Cardiac fibroblast (primary cell): ENCODE measurements around the gene C15orf39.

Experiments used
- DNase-seq, 2 donors: peaks; one replicate each; pipeline versions ENCODE4 v3.0.0 to v3.0.0-alpha.2; 2010; ENCODE audit warnings: low read depth in 2 of 2
- H3K4me3 ChIP-seq, 2 donors: replicated peaks in 1 of 2; 1 replicate in 1 of 2; 2 replicates in 1 of 2; pipeline ENCODE4 v1.5.1; 2011; ENCODE audit warnings: low read depth in 2 of 2, low read length in 2 of 2, mild to moderate bottlenecking in 2 of 2, moderate library complexity in 1 of 2
- CTCF ChIP-seq: IDR thresholded peaks from one replicate; pipeline ENCODE4 v1.5.1; 2011; ENCODE audit warnings: low read depth, mild to moderate bottlenecking, low read length, inconsistent platforms

C15orf39 gene

GRCh38 chr15:75179746-75180140 lies 21.9 kb upstream of the C15orf39 start:
- no peak for DNase-seq
- no peak for TF ChIP-seq CTCF
- no peak overlapping the region for H3K4me3 ChIP-seq

GRCh38 chr15:75181780-75182179 lies 19.9 kb upstream of the C15orf39 start:
- DNase-seq, result no peak
- no peak overlapping the region for H3K4me3 ChIP-seq
- no peak for TF ChIP-seq CTCF

GRCh38 chr15:75182187-75183131 lies 19.2 kb upstream of the C15orf39 start:
- H3K4me3 ChIP-seq, result no peak overlapping the region
- no peak for DNase-seq
- TF ChIP-seq CTCF, result no peak

- no peak overlapping the region for H3K4me3 ChIP-seq
- TF ChIP-seq CTCF, result no peak
- no peak for DNase-seq
Measured at GRCh38 chr15:75185271-75186029, 16.2 kb upstream of the C15orf39 start.

DNA sequence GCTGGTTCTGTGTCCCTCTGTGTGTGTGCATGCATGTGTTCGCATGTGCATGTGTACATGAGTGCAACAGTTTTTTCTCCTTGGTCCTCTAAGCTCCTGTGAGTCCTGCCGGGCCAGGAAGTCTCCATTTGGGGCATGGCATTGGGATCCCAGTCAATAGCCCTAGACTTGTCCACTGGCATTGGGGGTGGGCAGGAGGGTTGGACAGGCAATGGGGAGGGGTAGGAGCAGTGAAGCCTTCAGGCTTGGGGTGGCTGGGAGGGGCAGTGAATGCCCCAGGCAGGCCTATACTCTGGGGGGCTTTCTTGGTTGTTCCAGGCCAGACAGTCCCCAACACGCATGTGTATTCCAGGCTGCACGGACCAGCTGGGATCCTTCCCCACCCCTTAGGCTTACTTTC lies 15.6 kb upstream of the C15orf39 start:
- no peak for TF ChIP-seq CTCF
- DNase-seq, result no peak
- H3K4me3 ChIP-seq, result no peak overlapping the region

GRCh38 chr15:75188499-75188898 lies 13.2 kb upstream of the C15orf39 start:
- TF ChIP-seq CTCF, result no peak
- no peak for DNase-seq
- H3K4me3 ChIP-seq, result no peak overlapping the region
